GM23248 (cell line): ENCODE data around the gene LRRC49. TPM values are rescaled to one million over a fixed set of nuclear protein-coding genes. Genes with fewer than 3 reads are reported as not detected.

ENCODE experiments used
- DNase-seq: peaks from one replicate; pipeline ENCODE4 v3.0.0-alpha.2; 2015
- H2AFZ ChIP-seq: fragments of 200-600 bp; sonication (generic); 2 replicates; pipeline ENCODE4 v1.6.1; 2016; ENCODE audit warnings: antibody characterized with exemption
- H3F3A ChIP-seq: fragments of 200-600 bp; sonication (generic); 2 replicates; pipeline ENCODE4 v1.6.1; 2016; ENCODE audit warnings: mild to moderate bottlenecking, antibody characterized with exemption, mixed run types; ENCODE audit not compliant: insufficient read depth
- H3K27ac ChIP-seq: fragments of 200-600 bp; sonication (generic); 2 replicates; pipeline ENCODE4 v1.5.1; 2016; ENCODE audit warnings: mild to moderate bottlenecking
- H3K27me3 ChIP-seq: fragments of 200-600 bp; sonication (generic); replicated peaks from 2 replicates; pipeline ENCODE4 v1.6.1; 2016; ENCODE audit warnings: mild to moderate bottlenecking; ENCODE audit not compliant: insufficient read depth
- H3K36me3 ChIP-seq: fragments of 200-600 bp; sonication (generic); 2 replicates; pipeline ENCODE4 v1.6.1; 2016; ENCODE audit warnings: low read depth, mild to moderate bottlenecking
- H3K4me1 ChIP-seq: fragments of 200-600 bp; sonication (generic); 2 replicates; pipeline ENCODE4 v1.6.1; 2016; ENCODE audit warnings: mild to moderate bottlenecking; ENCODE audit not compliant: insufficient read depth
- H3K4me2 ChIP-seq: fragments of 200-600 bp; sonication (generic); one replicate; pipeline ENCODE4 v1.6.1; 2016; ENCODE audit warnings: mild to moderate bottlenecking; ENCODE audit not compliant: unreplicated experiment
- H3K4me3 ChIP-seq: fragments of 200-600 bp; sonication (generic); 2 replicates; pipeline ENCODE4 v1.5.1; 2016; ENCODE audit warnings: mild to moderate bottlenecking
- H3K79me2 ChIP-seq: fragments of 200-600 bp; sonication (generic); 2 replicates; pipeline ENCODE4 v1.6.1; 2016; ENCODE audit warnings: mild to moderate bottlenecking; ENCODE audit not compliant: insufficient read depth
- H3K9ac ChIP-seq: fragments of 200-600 bp; sonication (generic); 2 replicates; pipeline ENCODE4 v1.6.1; 2016; ENCODE audit warnings: mild to moderate bottlenecking
- H3K9me2 ChIP-seq: fragments of 200-600 bp; sonication (generic); 2 replicates; pipeline ENCODE4 v1.6.1; 2016; ENCODE audit warnings: mixed run types, mild to moderate bottlenecking, moderate library complexity; ENCODE audit not compliant: insufficient read depth
- H3K9me3 ChIP-seq: fragments of 200-600 bp; sonication (generic); one replicate; pipeline ENCODE4 v1.6.1; 2017; ENCODE audit warnings: low read depth
- H4K20me1 ChIP-seq: fragments of 200-600 bp; sonication (generic); 2 replicates; pipeline ENCODE4 v1.6.0; 2016; ENCODE audit not compliant: insufficient read depth
- EZH2 ChIP-seq: fragments of 200-600 bp; sonication (generic); IDR thresholded peaks from 2 replicates; pipeline ENCODE4 v1.6.1; 2018; ENCODE audit warnings: antibody characterized with exemption, mild to moderate bottlenecking; ENCODE audit not compliant: insufficient read depth, poor library complexity, severe bottlenecking
- EZH2phosphoT487 ChIP-seq: fragments of 200-600 bp; sonication (generic); IDR thresholded peaks from 2 replicates; pipeline ENCODE4 v1.6.1; 2018; ENCODE audit warnings: antibody characterized with exemption, moderate library complexity, mild to moderate bottlenecking, low read depth; ENCODE audit not compliant: insufficient read depth
- WGBS, 2 experiments: methylation state at CpG; one replicate each; pipeline ENCODE4 v1.1.6; 2015 to 2017; ENCODE audit warnings: low lambda C conversion rate in 2 of 2, low coverage in 1 of 2; ENCODE audit errors: missing lambda C conversion rate in 2 of 2; 5-methylcytosine and 5-hydroxymethylcytosine counted together
- in situ Hi-C: fragments of 300-500 bp; cut with MboI; formaldehyde crosslinking; loops from 2 replicates; pipeline ENCODE4 v1.15.0; 2020
- polyA plus RNA-seq: library from polyadenylated mRNA; unstranded; fragments of >200 nt; fragmentation: Nextera tagmentation; extraction: Ambion mirVana; gene quantifications from 2 replicates; pipeline ENCODE4 v1.2.1, GENCODE V29; 2016
- total RNA-seq: library from RNA; depleted of rRNA; stranded (reverse); fragments of >200 nt; shearing (Covaris generic); gene quantifications from 2 replicates; pipeline ENCODE4 v1.2.3, GENCODE V29; 2014

Gene LRRC49
- total and polyA plus RNA-seq, 2 experiments from 2014 or later: 7.6 to 10.3 TPM

- WGBS, 2 experiments: 90 to 94% methylated on average over 14 of the region's 14 CpGs
- Histone ChIP-seq H4K20me1 (no peaks in the 10 kb centered on the region), H3K36me3 (no peaks in the 10 kb centered on the region), H3K9ac (no peak overlapping the region), H3K27me3 (no peaks in the 10 kb centered on the region), H3K79me2 (no peaks in the 10 kb centered on the region), H3K4me2 (no peak overlapping the region), H3F3A (peaks cover 55% of the 10 kb centered on the region), H2AFZ (no peak overlapping the region), H3K4me3 (no peak overlapping the region), H3K4me1 (peaks cover 50% of the 10 kb centered on the region), H3K9me2 (no peaks in the 10 kb centered on the region), H3K27ac (no peak overlapping the region), H3K9me3 (no peaks in the 10 kb centered on the region)
- no peak for TF ChIP-seq EZH2
- no peak for TF ChIP-seq EZH2phosphoT487
- no peak for DNase-seq
- in situ Hi-C loops: no loop called here
Measured at GRCh38 chr15:70859322-70859908, 33.2 kb upstream of the LRRC49 start.

GRCh38 chr15:70859998-70860397 is 32.6 kb upstream of the LRRC49 start:
- Histone ChIP-seq H3K9ac (no peak overlapping the region), H3F3A (peaks cover 52% of the 10 kb centered on the region), H3K79me2 (no peaks in the 10 kb centered on the region), H2AFZ (no peak overlapping the region), H3K4me3 (no peak overlapping the region), H3K4me2 (no peak overlapping the region), H3K9me2 (no peaks in the 10 kb centered on the region), H3K27ac (no peak overlapping the region), H3K36me3 (no peaks in the 10 kb centered on the region), H3K9me3 (no peaks in the 10 kb centered on the region), H3K27me3 (no peaks in the 10 kb centered on the region), H4K20me1 (no peaks in the 10 kb centered on the region), H3K4me1 (peaks cover 46% of the 10 kb centered on the region)
- TF ChIP-seq EZH2: no peak
- no peak for TF ChIP-seq EZH2phosphoT487
- in situ Hi-C loops: no loop called here
- no peak for DNase-seq
- 71 to 82% methylated on average over 10 to 11 of the region's 11 CpGs for WGBS, 2 experiments

- Histone ChIP-seq H3K36me3 (no peaks in the 10 kb centered on the region), H3K9me2 (no peaks in the 10 kb centered on the region), H3F3A (peaks cover 33% of the 10 kb centered on the region), H4K20me1 (no peaks in the 10 kb centered on the region), H3K27me3 (no peaks in the 10 kb centered on the region), H3K4me1 (peaks cover 37% of the 10 kb centered on the region), H3K79me2 (no peaks in the 10 kb centered on the region), H3K4me3 (peak overlapping the region; percentile 22; the same call in 1 of the 2 replicates), H3K27ac (peak overlapping the region; percentile 88), H3K9ac (peak overlapping the region; percentile 54), H3K9me3 (no peaks in the 10 kb centered on the region), H3K4me2 (peak overlapping the region; percentile 46), H2AFZ (peak overlapping the region; percentile 30; the same call in 1 of the 2 replicates)
- in situ Hi-C loops: no loop called here
- peak; percentile 92 for DNase-seq
- 4 to 9% methylated on average over 4 of the region's 4 CpGs for WGBS, 2 experiments
- no peak for TF ChIP-seq EZH2phosphoT487
- TF ChIP-seq EZH2: no peak
Measured at GRCh38 chr15:70863450-70864218, 29.0 kb upstream of the LRRC49 start.

GRCh38 chr15:70866982-70867641 is 25.5 kb upstream of the LRRC49 start:
- H3K9me2 ChIP-seq: no peaks in the 10 kb centered on the region
- no peak for DNase-seq
- in situ Hi-C loops: no loop called here
- no peak overlapping the region for H3K4me3 ChIP-seq
- TF ChIP-seq EZH2: no peak
- no peak for TF ChIP-seq EZH2phosphoT487
- no peaks in the 10 kb centered on the region for H3K79me2 ChIP-seq
- H3K4me2 ChIP-seq: no peak overlapping the region
- peaks cover 40% of the 10 kb centered on the region for H3F3A ChIP-seq
- no peak overlapping the region; the same call in 1 of the 2 replicates for H3K9ac ChIP-seq
- no peak overlapping the region for H2AFZ ChIP-seq
- no peaks in the 10 kb centered on the region for H3K9me3 ChIP-seq
- H3K4me1 ChIP-seq: peaks cover 53% of the 10 kb centered on the region
- no peaks in the 10 kb centered on the region for H3K36me3 ChIP-seq
- no peaks in the 10 kb centered on the region for H4K20me1 ChIP-seq
- H3K27me3 ChIP-seq: no peaks in the 10 kb centered on the region
- peak overlapping the region; percentile 52; the same call in 1 of the 2 replicates for H3K27ac ChIP-seq
- WGBS, 2 experiments: 86 to 94% methylated on average over 5 of the region's 5 CpGs
